Endometrial microvascular endothelial cells (primary cell): ENCODE data around the gene RPL29. TPM values are rescaled to one million over a fixed set of nuclear protein-coding genes. Genes with fewer than 3 reads are reported as not detected.

Experiments
- in situ Hi-C: cut with HindIII; loops from 2 replicates; pipeline ENCODE4 v1.10.0; 2017; ENCODE audit warnings: low sequenced_read_pairs, low pct_unique_long_range_greater_than_20kb; ENCODE audit errors: inconsistent ontology term
- total RNA-seq: library from RNA; depleted of rRNA; stranded (reverse); fragments of >200 nt; gene quantifications from one replicate; pipeline ENCODE4 v1.2.3, GENCODE V29; 2015; ENCODE audit errors: inconsistent ontology term

RPL29 gene
- total RNA-seq, 1 donor from 2014 or later = 1,389 TPM

DNA sequence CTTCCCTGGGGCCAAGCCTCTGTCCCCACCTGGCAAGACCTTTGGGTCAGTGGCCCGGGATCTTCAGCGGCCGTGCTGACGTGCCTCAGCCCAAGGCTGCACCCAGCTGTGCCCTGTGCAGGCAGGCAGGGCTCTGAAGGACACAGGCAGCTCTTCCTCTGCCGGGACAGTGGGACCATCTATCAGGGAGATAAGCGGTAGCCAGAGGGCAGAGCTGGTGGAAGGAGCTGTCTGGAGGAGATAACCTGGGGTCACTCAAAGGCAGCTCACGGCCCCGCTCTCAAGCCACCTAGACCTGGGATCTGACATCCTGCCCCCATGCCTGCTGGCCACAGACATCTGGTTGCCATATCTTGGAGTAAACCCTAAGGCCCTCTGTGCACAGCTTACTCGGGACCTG is 33.4 kb upstream of the RPL29 start:
- in situ Hi-C loops = no loop called here

DNA sequence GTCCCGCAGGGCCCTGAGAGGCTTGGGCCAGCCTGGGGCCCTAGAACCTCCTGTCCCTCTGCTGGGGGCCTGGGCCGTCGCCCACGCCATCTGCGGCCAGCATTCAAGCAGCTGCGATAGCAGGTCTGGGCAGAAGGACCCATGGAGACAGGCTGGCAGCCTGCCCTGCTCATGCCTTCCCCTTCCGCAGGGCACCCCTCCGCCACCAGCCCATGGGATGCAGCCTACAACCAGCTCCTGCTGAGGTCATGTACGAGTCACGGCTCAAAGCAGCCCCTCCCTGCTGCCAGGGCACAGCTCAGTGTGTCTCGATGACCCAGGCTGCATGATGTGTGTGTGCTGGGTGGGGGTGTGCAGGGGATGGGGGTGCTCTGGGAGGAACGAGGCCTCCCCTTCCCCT is 32.9 kb upstream of the RPL29 start:
- in situ Hi-C loops = no loop called here

DNA sequence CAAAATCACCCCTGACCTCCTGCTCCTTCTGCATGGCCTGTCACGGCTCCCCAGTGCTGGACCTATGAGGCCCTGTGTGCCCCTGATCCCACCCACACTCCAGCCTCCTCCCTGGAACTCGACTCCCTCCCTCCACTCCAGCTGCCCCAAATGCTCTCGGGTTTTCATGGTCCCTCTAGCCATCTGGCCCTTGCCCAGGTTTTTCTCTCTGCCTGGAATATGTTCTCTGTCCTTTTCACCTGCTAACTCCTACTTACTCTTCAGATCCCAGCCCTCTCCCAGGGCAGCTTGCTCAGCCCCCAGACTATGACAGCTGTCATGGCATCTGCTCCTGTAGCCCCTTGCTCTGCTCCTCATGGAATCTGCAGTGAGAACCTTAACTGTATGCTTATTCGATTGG is 30.3 kb upstream of the RPL29 start:
- in situ Hi-C loops = no loop called here

DNA sequence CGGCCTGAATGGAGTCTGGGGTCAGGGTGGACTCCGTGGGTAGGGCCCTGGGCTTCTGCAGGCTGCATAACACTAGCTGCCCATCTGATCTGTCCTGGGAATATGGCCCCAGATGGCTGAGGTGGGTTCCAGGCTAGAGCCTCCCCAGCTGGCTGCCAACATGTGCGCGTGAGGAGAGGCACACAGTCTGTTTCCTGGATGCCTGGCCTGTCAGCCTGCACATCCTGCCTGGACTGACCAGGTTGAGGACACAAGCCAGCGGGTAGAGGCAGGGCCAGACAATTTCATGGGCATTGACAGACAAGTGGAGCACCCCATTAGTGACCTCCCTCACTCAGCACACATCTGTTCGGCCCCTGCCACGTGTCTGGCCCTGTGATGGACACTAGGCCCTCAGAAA is 29.8 kb upstream of the RPL29 start:
- in situ Hi-C loops = no loop called here

DNA sequence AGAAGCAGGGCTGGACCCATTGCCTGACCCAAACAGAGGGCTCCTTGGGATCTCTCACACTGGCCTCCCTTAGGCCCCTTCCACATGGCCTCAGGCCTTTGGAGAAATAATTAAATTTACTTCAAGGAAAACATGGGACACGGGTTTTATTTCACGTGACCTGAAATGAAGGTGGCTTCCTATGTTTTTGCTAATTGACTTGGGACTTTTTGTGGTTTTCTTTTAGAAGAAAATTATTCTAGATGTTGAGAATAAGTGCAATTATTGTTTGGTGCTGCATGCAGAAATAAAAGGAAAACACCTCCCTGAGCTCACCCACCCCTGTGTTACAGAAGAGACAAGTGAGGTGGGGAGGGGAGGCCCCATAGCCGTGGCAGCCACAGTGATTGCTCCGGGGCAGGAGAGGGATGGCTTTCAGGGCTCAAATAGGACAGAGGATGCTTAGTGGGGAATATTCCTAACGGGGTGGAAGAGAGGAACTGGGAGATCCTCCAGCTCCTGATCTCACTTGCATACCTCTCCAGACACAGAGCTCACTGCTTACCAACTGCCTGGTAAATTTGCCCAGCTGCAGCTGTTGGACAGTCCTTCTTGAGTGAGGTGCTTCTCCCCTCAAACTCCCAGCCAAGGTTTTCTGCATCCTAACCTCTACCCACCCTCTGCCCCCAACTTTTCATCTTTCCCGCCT is 29.2 kb upstream of the RPL29 start:
- in situ Hi-C loops = no loop called here

DNA sequence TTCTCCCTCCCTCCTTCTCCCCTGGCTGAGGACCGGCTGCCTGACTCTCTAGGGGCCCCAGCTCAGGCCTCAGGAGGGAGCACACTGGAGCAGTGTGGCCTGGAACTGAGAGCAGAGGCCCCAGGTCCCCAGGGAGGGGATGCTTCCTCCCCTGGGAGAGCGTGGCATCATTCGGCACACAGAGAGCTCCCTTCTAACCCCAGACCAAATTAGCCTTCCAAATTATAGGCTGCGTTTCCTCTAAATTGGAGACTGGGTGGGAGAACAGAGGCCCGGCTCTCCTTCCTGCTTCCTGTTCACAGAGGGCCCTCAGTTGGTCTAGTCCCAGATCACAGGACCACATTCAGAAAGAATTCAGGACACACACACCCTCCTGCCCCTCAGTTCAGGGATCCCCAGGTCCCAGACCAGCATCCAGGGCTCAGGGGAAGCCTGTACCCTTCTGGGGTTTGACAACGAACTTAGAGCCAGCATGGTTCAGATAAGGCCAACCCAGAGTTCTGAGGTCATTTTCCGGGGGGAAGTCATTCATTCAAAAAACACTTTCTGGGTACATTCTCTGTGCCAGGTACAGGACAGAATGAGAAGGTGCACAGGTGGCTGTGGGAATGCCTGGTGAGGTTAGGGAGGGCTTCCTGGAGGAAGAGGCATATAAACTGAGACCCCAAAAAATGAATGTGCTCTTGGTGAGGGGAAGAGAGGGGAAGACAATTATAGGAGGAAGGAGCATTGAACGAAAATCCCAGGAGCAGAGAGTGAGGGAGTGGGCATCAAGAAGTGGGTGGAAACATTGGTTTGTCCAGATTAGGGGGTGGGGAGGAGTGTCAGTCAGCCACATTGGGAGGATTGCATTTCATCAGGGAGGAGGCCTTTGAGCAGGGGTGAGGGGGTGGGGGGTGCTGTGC is 28.4 kb upstream of the RPL29 start:
- in situ Hi-C loops = no loop called here

DNA sequence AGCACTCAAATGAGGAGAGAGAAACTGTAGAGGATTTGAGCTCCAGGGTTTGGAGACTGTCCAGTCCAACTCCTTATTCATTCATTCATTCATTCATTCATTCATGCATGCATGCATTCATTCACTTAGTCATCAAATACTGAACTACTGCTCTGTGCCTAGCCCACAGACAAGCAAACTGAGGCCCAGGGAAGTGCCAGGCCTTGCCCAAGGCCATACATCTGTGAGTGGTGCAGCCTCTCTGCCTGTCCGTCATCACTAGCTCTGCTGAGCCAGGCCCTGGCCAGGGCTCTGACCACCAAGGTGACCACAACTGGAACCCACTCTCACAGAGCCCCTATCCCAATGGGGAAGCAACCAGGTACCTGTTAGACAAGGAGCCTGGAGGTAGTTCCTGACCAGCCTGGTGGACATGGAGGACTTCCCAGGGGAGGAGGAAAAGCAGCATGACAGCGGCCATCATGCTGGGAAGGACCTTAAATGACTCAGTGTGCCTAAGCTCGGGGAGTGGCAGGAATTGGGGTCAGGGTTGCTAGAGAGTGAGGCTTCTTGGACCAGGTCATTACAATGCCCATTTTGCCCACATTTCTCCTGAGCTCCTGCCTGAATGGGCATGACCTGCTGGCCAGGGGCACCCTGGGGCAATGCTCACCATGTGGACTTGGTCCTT is 27.5 kb upstream of the RPL29 start:
- in situ Hi-C loops = no loop called here

DNA sequence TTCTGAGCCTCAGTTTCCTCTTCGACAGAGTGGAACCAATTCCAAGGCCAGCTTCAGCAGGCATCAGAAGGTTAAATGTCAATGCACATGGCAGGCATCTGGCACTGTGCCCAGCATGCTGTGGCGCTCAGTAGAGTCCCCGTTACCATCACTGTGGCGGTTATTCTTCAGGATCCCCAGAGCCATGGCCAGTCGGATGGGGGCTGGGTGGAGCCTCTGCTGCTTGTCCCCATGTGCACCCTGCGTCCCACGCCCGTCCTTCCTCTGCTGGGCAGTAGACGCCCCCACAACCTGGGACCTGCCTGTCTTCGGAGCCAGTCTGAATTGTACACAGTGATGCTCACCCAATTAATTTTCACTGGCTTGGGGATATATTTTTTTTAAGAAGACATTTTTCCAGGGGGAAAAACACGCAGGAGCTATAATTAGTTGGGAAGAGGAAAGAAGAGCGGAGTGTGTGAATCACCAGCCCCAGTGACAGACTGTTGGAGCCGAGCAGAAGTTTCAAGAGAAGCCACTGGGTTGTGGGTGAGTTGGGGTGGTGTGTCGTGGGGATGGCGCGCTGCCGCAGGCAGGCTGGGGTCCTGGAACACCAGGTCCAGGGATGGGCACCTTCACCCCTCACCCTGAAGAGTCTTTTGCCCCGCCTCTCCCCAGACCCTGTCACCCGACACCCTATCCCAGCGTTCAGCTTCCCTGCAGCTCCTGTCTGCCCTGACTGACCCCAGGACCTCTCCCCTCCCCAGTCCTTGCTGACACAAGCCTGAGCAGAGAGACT is 26.8 kb upstream of the RPL29 start:
- in situ Hi-C loops = no loop called here

DNA sequence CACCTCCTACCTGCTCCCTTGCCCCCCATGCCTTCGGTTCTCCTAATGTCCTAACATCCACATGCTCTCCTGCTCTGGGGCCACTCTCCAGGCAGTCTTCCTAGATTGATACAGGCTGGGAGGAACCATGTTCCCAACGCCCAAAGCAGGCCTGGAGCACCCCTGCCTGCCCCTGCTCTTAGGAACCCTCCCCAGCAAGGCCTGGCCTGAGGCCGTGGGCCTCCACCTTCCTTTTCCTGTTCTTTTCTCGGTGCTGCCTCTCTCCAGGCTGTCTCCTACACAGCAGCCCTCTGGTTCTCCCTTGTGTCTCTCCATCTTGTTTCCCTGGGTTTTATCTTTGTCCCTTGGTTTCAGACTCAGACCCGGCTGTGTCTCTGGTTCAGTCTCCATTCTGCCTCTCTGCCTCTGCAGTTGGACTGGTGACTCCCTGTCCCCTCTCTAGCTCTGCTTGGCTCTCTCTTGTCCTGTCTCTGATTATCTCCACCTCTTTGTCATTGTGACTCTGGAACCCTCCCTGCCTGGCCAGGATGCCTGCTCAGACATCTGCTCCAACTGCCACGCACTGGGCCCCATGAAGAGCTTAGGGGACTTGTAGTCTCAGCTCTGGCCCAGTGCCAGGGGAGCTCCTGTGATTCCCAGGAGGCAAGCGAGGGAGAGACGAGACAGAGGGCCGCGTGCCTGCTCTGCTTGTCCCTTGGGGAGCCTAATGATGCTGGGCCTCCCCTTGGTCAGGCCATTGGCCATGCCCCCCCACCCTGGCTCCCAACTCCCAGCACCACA is 26.0 kb upstream of the RPL29 start:
- in situ Hi-C loops = no loop called here

DNA sequence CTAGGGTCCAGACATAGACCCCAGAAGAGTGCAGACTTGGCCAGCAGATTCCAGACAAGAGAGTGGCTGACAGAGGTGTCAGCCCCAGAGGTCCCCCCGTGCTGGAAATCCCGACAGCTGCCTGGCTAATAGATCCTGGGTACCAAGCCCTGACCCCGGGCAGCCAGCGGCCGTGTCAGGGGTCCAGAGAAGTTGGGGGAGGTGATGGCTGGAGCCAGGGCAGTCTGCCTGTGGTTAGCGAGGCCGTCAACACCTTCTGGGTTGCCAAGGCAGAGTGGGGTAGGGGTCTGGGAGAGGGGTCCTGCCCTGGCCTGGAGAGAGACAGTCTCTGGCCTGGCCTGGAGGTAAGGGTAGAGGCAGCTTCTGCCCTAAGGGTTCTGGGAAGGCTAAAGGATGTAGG is 25.1 kb upstream of the RPL29 start:
- in situ Hi-C loops = no loop called here

DNA sequence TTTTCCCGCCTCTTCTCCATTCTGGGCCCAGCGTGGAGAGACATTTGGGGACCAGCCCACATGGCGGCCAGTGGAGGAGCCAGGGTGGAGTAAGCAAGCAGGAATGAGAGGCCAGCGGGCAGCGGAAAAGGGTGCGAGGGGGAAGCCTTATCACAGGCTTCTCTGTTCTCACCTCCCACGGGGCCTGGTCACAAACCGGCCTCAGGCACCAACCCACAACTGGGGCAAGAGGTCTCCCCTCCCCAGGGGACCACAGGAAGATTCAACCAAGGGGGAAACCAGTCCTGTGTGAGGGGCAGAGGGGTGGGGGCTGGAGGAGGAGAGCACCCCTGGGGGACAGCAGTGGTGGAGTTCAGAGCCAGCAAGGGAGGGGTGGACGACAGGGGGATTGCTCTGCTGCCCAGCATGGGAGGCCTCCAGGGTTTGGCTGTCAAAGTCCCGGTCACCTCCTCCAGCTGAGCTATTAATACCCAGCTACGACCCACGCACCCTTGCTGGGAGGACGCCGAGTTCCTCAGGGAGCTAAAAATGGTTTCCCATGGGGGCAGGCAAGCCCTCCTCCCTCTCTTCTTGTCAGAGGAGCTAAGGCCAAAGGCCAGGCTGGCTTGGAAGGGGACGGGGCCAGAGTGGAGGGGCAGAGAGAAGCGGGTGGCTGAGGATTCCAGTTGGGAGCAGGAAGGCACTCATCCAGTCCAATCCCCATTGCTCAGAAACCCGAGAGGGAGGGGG is 23.8 kb upstream of the RPL29 start:
- in situ Hi-C loops = no loop called here

DNA sequence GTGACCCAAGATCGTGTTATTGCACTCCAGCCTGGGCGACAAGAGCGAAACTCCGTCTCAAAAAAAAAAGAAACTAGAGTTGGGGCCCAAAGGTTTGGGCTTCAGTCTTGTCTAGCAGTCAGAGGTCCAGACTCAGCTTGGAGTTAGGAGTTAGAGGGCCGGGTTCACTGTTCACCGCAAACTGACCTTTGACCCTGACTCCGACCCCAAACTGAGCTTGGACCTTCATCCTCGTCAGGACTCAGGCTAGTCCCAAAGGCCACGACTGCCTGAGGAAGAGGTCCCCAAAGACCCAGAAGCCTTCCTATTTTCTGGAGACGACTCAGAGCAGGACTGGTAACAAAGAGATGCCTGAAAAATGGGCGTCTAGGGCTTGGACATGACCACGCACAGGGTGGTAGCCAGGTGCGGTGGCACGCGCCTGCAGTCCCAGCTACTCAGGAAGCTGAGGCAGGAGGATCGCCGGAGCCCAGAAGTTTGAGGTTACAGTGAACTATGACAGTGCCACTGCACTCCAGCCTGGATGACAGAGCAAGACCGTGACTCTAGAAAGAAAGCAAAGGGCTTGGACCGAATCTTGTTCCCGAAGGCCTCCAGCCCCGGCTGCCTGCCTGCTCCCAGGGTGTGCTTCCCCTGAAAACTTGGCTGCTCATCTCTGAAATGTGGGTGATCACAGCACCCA is 22.8 kb upstream of the RPL29 start:
- in situ Hi-C loops = no loop called here

DNA sequence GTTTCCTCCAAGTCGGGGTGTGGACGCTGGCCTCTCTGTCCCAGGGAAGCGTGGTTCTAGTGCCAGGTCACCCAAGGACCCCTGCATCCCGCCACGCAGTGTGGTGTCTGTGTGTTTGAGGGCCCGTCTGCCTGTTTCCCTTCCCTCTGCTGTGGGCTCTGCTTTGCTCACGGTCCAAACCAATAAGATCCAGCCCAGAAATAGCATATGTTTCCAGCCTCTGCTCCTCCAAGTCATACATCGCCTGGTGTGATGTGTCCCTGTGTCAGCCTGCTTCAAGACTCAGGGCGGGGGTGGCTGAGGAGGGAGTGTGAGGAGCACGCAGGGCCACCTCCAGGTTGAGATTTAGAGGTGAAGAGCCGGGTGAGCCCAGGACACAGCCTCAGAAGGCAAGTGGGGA is 21.9 kb upstream of the RPL29 start:
- in situ Hi-C loops = no loop called here

DNA sequence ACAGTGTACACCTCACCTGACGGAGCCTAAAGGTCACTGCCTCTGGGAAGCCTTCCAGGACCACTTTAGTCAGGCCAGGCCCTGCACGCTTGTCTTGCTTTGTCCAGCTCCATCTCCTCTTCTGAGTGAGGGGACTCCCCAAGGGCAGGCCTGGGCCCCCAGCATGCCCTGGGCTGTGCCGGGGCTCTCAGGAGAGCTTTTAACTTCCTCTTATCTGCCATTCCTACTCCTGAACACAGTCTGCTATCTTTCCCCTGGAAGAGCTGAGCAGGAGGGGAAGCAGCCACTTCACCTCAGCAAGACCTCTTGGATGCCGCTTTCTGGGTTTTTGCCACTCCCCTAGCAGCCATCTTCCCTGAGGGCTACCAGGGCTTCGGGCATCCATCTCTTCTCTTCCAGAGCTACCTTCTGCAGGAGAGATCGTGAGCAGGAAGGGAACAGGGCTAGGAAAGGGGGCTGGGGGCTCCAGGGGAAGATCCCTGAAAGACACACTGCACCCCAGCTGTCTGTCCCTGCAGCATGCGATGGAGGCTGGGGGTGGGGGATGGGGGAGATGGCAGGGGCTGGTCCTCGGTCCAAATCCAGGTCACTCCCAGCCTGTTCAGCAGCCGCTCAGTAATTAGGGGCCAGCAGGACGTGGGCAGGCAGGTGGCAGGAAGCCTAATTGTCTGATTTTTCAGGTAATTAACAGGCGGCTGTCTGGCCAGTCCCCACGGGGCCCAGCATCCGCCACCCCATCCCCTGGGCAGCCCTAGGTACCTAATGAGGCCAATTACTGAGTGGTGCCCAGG is 19.9 kb upstream of the RPL29 start:
- in situ Hi-C loops = no loop called here

DNA sequence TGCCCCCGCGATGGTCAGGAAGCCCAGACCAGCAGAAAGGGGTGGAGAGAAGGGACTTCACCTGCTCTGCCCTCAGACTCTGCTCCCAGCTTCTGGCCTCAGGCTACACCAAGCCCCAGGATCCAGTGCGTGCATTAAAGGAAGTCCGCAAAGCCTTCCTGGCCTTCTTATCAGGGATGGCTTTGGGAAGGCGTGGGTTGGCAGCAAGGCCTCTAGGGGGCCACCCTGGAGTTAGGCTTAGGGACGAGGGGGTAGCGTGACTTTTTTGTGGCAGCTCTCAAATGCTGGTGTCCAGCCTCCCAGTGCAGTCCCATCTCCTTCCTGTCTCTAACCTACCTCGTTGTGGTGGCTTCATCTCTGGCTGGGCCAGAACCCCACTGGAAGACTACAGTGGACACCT is 18.9 kb upstream of the RPL29 start:
- in situ Hi-C loops = no loop called here

DNA sequence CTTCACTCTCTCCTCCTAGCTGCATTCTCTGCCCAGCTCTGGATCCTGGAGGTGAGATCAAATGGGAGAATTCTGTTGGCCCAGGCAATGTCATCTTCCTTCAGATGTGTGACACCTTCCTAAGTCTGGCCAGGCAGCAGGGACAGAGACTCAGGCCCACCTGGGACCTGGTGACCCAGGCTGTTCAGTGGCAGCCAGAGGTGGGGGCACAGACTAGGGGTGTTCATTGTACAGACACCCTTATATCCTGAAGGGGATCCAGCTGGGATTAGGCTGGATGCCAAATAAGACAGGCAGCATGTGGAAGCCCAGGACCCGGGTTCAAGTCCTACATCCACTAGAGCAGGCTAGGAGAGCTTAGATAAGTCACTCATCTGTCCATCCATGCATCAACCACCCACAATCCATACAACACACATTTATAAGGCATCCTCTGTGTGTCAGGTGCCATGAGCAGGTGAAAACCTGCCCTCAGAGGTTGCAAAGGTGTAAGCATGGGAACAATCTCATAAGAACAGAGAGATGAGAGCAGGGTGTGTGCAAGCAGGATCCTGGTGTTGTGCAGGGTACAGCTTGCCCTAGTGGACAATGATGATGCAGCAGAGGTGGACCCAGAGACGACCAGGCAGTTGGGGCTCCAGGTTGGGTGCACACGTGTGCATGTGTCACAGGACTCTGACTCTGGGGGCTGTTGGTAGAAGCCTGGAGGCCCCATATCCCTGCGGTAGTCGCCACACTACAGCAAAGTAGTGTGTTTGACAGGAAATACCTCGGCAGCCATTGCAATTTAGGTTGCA is 18.3 kb upstream of the RPL29 start:
- in situ Hi-C loops = no loop called here
